ENCODE data around the gene ADAM29.
A peak's percentile ranks its signal among the peaks of the same experiment; 100 is the strongest.
"Not testable (repeated sequence)": the region's sequence is repeated elsewhere in the genome, so short reads cannot be mapped to it uniquely, and the experiment has no call there.

Gene ADAM29

GRCh38 chr4:174989791-174990190, 71.6 kb downstream of the ADAM29 start:
- DNase-seq (ENCODE audit: low read depth), result no peak
- no peak overlapping the region for H3K4me3 ChIP-seq (ENCODE audit: low read length)
- no peak for TF ChIP-seq CTCF (IDR thresholded peaks at IDR 0.05; ENCODE audit: insufficient read depth, low read depth, low read length, missing control alignments)

GRCh38 chr4:174993916-174994315, 75.8 kb downstream of the ADAM29 start:
- no peak for DNase-seq (ENCODE audit: low read depth)
- TF ChIP-seq CTCF (IDR thresholded peaks at IDR 0.05; ENCODE audit: insufficient read depth, low read depth, low read length, missing control alignments), result no peak
- no peak overlapping the region for H3K4me3 ChIP-seq (ENCODE audit: low read length)

- H3K4me3 ChIP-seq (ENCODE audit: low read length), result no peak overlapping the region
- TF ChIP-seq CTCF (IDR thresholded peaks at IDR 0.05; ENCODE audit: insufficient read depth, low read depth, low read length, missing control alignments), result no peak
- DNase-seq (ENCODE audit: low read depth), result no peak
Observed at GRCh38 chr4:174996079-174996478, 77.9 kb downstream of the ADAM29 start.

- H3K4me3 ChIP-seq (ENCODE audit: low read length), result no peak overlapping the region
- TF ChIP-seq CTCF (IDR thresholded peaks at IDR 0.05; ENCODE audit: insufficient read depth, low read depth, low read length, missing control alignments), result no peak
- peak; percentile 57 for DNase-seq (ENCODE audit: low read depth)
Observed at GRCh38 chr4:174999407-174999806, 81.2 kb downstream of the ADAM29 start.

GRCh38 chr4:175017751-175018150, 99.6 kb downstream of the ADAM29 start:
- TF ChIP-seq CTCF (IDR thresholded peaks at IDR 0.05; ENCODE audit: insufficient read depth, low read depth, low read length, missing control alignments), result no peak
- H3K4me3 ChIP-seq (ENCODE audit: low read length), result no peak overlapping the region
- no peak for DNase-seq (ENCODE audit: low read depth)

DNA sequence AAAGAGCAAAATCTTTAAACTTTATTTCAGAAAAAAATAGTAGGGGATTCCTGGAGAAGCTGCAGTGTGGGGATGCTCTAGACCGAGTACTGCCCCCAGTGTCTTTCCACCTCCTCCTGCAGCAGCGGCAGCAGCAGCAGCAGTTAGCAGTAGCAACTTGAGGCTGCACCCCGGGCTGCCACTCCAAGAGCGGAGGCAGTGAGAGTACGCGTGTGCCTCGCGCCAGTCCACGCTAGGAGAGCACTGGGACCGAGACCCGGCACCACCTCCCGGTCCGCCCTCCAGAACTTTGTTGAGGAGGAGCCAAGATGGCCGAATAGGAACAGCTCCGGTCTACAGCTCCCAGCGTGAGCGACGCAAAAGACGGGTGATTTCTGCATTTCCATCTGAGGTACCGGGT, 101.3 kb downstream of the ADAM29 start:
- H3K4me3 ChIP-seq (ENCODE audit: low read length); DNase-seq (ENCODE audit: low read depth): not testable (repeated sequence)
